Measurements from ENCODE around the gene ZNF318.
"Not testable (repeated sequence)": the region's sequence is repeated elsewhere in the genome, so short reads cannot be mapped to it uniquely, and the experiment has no call there.

The ZNF318 gene

DNA sequence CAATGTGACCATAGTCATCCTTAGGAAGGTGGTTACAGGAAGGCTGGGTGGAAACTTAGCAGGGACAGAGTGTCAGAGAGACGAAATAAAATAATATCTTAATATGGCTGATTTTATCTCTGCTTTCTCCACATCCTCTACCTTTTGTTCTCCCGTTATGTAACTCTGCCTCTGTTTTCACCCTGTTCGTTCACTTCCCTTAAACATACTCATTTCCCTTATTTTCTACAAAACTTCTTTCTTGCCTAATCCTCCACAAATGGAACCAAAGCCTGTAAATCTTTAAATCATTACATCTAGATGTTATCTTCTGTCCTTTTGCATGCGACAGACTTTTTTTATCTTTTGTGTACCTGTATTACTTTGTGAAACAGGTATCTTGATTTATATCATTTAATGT lies 37.6 kb downstream of the ZNF318 start:
- DNase-seq, result no peak

DNA sequence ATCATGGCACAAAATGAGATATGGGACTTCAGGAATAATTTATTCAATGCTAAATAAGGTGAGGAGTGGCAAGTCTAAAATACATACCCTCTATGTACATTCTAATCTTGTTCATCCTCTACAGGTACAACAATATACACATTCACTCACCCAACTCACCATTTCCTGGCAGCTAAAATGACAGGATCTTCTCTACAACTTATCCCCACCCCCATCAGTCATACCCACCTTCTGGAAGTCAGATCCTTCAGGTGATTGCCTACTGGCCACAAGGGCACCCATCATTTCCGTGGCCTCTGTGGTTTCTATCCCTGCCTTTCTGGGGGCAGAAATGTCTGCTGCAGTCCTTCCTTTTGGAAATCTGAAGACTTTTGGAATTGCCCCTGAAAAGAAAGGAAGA lies 38.0 kb downstream of the ZNF318 start:
- DNase-seq, result no peak

DNA sequence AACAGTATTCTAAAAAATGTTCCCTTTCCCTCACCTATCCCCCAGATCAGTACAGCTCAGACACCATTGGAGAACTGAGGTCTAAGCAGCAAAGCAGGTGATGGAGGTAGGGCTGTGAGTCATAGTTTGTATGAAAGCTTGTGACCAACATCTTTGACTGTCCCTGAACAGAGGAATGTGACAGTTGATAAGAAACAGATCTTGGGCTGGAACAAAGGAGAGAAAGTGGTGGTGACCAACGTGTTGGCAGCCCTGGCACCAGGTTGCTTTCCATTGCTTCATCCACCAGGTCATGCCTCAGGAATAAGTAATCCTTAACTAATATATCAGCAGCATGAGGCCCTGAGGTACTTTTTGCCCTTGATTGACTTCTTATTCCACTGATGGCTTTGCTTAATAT lies 40.9 kb downstream of the ZNF318 start:
- no peak for DNase-seq

DNA sequence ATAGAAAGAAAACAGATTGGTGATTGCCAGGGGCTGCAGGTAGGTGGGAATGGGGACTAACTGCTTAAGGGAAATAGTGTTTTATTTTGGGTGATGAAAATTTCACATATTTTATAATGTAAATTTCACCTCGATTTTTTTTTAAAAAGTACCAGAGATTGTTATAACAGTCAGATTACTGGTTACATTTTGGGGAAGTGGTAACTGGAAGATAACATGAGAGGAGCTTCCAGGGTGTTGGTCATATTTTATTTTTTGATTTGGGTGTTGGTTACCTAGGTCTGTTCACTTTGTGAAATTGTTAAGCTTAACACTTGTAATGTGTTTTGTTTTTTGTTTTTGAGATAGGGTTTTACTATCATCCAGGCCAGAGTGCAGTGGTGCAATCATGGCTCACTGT lies 43.6 kb downstream of the ZNF318 start:
- no peak for DNase-seq

DNA sequence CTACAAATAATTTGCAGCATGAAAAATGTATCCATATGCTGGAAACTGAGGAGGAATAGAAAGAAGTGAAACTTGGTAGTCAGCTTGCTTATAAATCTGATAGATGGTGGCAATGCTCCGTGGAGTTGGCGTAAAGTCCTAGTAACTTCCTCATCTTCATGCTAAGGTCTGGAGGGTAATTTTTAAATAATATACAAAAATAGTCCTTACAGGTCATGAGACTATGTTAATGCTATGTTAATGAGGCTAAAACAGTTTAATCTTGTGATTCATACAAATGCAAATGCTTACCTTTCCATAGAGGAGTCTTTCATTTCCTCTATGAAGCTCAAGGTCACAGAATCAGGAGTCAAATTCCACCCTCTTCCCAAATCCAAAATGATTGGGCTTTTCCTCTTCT lies 51.4 kb downstream of the ZNF318 start:
- DNase-seq, result no peak

DNA sequence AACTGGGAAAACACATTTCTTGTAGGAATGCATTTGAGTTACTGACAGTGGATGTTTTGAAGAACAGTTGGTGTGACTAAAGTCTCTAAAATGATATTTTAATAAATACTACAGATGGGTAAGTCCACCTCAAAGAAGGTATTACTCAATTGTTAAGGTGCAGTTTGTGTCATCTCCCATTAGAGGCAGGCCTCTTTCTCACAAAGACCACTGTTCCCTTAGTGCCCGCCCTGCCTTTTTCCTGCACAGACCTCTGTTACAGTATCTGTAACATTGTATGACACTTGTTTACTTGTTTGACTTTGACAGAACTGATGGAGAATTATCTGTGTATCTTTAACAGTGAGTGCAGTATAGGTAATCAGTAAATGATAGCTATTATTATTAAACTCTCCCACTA lies 55.6 kb downstream of the ZNF318 start:
- DNase-seq, result no peak

DNA sequence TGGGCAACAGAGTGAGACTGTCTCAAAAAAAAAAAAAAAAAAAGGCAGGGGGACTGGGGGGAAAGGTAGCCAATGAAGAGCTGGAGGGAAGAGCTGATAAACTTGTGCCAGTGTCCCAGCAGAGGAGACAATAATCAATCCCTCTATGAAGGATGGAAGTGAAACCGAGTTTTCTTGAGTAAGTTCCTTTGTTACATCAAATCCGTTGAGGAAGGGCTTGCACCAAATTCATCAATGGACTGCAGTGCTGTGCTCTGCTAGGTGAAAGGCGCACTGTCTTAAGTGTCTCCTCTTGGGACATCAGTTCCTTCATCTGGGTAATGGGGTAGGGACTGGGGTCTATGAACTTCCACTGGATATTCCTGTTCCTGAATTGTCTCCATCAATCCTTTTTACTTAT lies 57.8 kb downstream of the ZNF318 start:
- no peak for DNase-seq

DNA sequence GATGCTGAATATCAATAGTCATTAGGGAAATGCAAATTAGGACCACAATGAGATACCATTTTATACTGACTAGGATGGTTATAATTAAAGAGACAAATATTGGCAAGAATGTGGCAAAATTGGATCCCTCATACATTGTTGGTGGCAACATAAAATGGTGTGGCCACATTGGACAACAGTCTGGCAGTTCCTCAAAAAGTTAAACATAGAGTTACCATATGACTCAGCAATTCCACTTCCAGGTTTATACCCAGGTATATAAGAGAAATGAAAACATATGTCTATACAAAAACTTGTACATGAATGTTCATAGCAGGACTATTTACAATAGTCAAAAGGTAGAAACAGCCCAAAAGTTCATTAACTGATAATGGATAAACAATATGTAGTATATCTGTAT lies 58.8 kb downstream of the ZNF318 start:
- DNase-seq, result no peak

DNA sequence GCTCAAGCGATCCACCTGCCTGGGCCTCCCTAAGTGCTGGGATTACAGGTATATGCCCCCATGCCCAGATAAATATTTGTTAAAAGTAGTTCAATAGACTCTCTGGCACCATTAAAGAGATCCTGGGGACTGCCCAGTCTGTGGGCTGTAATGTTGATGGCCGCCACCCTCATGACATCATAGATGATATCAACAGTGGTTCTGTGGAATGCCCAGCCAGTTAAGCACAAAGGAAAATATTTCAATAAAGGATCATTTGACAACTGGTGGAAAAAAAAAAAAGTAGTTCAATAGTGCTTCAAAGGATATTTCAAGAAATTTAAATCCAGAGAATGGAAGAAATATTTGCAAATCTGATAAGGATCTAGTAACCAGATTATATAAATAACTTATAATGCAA lies 59.3 kb downstream of the ZNF318 start:
- DNase-seq, result no peak

DNA sequence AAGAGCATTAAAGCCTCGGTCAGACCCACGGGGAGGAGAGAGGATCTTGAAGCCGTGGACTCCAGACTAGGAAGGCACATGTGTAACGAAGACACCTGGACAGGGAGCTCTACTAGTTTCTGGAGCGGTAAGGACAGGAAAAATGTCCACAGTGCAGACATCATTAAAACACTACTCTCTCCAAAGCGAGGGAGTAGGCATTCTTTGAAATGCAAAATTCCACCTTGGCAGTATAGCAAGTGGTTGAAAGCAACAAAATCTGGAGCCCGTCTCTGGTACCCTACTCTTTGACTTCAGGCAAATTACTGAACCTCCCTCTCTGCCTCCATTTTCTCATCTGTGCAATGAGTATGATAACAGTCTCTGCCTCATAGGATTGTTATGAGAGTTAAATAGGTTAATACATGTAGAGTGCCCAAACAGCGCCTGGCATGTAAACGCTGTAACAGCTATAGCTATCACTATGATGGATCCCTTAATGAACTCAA lies 60.4 kb downstream of the ZNF318 start:
- no peak for DNase-seq

DNA sequence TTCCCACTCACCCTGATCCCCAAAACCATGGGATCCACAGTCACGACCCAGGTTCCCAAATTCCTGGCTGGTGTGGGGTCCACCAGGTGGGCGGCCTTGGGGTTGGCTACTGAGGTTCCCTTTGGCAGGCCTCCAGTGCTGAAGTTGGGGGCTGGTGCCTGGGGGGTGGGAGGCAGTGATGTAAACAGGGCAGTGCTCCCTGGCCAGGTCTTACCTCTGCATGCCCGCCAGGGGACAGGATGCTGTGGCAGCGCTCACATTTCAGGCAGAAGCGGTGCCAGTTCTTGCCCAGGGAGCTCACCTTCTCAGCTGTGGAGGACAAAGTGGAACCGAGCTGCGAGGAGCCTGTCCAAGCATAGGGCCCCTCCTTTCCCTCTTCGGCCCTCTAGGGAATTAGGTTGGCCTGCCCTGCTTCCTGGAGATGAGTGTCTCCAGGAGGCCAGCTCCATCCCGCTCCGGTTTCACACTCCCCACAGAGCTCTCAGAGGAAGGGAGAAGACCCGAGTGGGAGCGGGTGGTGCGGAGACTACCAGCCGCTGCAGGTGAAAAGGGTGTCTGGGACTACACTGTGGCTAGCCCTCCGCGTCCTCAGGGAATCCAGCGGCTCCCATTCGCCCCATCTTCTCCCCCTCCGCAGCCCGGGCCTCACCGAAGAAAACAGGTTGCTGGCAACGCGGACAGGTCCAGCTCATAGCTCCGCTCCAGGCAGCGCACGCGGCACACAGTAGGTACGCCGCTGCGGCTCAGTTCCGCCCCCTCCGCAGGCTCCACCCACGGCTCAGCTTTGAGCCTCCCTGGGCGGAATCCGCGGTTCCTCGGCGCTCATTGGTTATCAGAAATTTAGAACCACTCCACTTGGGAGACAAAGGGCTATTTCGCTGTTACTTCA lies 61.1 kb downstream of the ZNF318 start, which contains the start of gene CRIP3:
TSS of gene CRIP3 (minus strand) at position 726 of the 889 bp plus-strand sequence. CDS start at position 692, 34 bp downstream.
- DNase-seq, result peak; percentile 48

DNA sequence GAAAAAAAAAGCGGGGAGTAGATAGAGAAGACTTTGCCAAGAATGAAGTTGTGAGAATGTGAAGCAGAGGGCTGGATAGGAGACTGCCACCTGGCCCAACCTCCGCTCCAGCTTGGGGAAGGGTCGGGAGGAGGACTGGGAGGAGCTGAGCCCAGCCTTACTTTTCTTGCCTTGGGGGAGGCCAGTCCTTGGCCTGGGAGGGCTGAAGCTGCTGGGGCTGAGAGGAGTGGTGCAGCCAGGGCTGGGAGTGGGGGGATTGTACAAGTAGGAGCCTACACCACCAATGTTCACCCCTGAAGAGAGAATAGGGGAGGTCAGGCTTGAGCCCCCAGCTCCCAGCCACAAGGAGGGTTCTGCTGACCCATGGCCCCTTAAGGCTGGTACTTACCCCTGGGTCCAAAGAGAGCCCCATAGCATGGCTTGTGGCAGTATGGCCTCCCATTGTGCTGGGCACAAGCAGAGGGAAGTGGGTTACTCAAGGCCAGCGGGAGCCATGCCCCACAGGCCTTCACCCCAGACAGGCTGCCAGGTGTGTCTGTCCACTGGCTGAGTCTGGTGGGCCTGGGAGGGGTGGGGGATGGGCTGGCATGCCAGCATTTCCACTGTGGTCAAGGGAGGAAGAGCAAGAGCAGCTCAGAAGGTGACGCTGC lies 61.9 kb downstream of the ZNF318 start:
- DNase-seq, result no peak

DNA sequence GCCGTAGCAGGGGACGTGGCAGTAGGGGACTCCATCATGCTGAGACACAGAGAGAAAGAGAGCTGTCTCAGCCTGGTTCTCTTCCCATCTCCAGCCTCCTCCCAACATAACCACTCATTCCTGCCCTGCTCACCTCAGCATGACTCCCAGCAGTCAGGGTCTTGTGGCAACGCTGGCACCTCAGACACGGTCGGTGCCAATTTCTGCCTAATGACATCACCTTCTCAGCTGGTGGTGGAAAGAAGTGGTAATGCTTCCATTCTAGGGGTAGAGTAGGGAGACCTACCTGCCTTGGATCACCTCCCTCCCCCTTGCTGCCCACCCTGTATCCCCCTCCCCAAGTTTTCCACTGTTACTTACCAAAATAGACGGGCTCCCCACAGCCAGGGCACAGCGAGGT lies 63.4 kb downstream of the ZNF318 start:
- DNase-seq, result no peak

DNA sequence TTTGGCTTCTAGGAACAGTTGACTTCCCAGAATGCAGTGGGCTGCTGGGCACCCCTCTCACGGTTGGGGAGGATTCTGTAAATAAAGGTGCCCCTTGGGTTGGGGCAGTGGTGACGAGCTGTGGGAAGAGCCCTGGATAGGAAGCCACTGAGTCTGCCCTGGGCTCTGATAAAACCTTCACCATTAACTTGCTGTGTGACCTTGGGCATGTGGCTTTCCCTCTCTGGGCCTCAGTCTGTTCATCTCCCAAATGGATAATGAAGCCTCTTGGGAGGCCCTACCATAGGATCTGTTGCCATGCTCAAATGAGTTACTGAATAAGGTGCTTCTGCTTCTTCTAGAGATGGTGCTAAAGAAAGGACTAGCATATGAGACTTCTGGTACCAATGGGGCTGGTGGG lies 64.6 kb downstream of the ZNF318 start:
- no peak for DNase-seq

DNA sequence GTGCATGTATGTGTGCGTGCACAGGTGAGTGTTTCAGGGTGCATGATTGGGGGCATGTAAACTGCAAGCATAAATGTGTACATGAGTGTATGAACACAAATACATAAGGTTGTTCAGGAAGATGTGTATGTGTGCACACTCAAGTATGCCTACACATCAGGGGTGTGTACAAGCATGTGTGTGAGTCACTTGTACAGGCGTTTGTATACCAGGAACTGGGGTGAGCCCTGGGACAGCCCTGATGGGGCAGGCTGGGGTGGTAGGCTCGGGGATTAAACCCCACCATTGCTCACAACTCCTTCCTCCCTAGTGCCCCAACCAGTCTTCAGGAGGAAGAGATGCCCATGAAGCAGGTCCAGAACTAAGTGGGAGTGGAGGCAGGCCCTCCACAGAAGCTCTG lies 65.1 kb downstream of the ZNF318 start:
- no peak for DNase-seq

DNA sequence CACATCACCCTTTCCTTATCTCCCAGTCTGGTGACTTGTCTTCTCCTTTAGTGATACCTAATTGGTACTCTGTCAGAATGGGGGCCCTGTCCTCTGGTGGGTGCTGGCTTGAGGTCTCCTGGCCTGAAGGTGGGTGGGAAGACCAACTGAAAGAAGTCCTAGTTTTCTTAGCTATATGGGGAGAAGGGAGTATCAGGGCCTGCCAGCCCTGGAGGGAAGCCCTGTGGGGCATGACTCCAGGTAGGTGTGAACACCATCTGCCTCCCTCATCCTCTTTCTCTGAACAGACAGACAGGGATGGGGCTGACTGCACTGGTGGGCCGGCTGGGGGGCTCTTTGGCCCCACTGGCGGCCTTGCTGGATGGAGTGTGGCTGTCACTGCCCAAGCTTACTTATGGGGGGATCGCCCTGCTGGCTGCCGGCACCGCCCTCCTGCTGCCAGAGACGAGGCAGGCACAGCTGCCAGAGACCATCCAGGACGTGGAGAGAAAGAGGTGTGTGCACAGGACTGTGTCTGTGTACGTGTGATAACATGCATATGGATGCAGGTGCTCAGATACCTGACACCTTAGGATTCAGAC lies 65.6 kb downstream of the ZNF318 start:
- DNase-seq, result no peak

DNA sequence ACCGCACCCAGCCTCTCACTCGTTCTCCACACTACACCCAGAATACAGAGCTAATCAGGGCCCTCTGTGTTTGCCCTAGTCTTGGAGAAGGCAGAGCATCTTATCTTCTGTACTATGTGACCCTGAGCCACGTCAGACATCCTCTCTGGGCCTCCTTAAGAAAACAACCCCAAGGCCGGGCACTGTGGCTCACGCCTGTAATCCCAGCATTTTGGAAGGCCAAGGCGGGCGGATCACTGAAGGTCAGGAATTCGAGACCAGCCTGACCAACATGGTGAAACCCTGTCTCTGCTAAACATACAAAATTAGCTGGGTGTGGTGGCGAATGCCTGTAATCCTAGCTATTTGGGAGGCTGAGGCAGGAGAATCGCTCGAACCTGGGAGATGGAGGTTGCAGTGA lies 66.4 kb downstream of the ZNF318 start:
- DNase-seq, result not testable (repeated sequence)

DNA sequence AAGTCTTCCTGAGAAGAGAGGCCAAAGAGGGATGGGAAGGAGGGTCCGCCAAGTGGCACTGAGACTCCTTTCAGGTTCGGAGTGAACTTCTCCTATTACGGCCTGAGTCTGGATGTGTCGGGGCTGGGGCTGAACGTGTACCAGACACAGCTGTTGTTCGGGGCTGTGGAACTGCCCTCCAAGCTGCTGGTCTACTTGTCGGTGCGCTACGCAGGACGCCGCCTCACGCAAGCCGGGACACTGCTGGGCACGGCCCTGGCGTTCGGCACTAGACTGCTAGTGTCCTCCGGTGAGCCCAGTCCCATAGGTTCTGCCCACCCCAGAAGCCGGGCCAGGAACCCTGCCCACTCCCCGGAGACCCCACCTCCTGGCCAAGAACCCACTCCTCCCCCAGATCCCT lies 67.3 kb downstream of the ZNF318 start:
- no peak for DNase-seq

DNA sequence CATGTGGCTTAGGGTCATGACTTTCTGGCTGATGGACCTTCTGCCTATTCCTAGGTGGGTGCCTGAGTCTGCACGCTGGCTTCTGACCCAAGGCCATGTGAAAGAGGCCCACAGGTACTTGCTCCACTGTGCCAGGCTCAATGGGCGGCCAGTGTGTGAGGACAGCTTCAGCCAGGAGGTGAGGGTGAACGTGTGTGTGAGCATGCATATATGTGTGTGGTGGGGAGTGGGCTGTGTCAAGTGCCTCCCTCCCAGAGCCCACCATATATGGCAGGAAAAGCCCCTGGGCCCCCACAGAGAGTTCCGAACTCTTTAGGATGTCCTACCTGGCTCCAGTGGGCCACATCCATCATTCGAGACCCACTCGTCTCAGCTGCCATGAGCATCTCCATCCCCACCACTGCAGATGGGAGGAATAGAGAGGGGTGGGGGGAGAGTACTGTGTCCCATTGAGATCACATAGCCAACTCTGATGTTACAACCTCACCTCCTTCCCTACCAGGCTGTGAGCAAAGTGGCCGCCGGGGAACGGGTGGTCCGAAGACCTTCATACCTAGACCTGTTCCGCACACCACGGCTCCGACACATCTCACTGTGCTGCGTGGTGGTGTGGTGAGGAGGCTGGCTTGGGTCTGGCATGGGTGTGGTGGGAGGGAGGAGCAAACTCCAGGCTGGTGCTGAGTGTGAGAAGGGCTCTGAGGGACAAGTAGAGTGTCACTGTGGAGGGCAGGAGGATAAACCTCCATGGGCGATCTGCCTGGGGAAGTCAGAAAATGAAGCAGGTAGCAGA lies 68.2 kb downstream of the ZNF318 start:
- DNase-seq, result no peak

DNA sequence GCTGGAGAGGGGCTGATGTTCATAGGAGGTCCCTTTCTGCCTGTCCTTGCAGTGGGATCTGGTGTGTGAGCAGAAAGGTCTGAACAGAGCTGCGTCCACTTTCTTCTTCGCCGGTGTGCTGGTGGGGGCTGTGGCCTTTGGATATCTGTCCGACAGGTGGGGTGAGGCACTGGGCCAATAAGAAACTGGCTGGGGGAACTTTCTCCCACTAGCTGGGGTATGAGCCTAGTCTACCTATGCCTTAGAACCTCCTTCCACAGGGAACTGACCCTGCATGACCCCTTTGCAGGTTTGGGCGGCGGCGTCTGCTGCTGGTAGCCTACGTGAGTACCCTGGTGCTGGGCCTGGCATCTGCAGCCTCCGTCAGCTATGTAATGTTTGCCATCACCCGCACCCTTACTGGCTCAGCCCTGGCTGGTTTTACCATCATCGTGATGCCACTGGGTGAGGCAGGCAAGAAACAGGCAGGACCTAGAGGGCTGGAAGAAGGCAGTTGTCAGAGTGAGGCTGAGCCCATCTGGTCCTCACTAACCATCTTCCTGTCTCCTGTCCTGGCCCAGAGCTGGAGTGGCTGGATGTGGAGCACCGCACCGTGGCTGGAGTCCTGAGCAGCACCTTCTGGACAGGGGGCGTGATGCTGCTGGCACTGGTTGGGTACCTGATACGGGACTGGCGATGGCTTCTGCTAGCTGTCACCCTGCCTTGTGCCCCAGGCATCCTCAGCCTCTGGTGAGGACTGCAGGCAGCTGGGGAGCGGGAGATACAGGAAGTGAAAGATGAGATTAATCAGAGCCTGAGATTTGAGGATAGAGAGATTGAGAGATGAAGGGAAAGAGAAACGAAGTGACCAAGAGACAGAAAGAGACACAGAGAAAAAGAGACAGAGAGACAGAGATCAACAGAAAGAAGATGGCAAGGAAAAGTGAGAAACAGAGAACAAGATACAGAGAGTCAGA lies 69.8 kb downstream of the ZNF318 start:
- DNase-seq, result no peak

DNA sequence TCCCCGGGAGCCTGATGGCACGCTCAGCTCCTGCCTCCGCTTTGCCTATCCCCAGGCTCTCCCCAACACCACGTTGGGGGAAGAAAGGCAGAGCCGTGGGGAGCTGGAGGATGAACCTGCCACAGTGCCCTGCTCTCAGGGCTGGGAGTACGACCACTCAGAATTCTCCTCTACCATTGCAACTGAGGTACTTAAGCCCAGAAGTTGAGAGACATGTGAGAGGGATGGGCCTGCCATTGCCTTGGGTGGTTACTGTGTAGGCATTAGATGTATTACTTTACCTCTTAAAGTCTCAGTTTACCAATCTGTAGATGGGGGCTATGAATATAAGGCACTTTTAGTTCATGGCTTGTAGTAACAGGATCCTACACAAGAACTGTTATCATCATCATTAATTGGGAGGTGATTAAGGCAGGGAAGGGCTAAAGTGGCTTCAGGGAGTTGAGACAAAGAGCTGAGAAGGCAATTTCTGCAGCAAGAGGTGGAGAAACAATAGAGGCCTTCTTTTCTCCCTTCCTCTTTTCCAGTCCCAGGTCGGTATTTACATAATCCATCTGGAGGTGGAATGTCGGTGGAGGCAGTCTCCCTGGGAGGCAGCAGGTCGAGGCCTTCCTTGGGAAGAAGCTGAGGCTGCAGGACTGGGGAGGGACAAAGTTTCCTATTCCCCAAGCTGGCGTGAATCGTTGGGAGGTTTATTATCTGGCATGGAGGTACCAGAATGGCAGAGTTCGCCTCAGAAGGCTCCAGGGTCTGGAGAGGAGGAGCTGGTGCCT lies 70.7 kb downstream of the ZNF318 start:
- DNase-seq, result no peak

Measured in NCI-H2107 (cell line).